Endothelial cell of umbilical vein (primary cell): Measurements from ENCODE around the gene AKR1C2. TPM values are rescaled to one million over a fixed set of nuclear protein-coding genes. Genes with fewer than 3 reads are reported as not detected.

Source experiments
- BruUV-seq: library from RNA; stranded (reverse); fragments of 400-500 nt; replicated peaks from 2 replicates; lab custom pipeline; 2021; lab: Mats Ljungman, UMichigan
- CTCF ChIA-PET: fragments of 300-600, 350-600 bp; sonication (Branson Sonifier 250); formaldehyde crosslinking; loops from one replicate; lab custom pipeline; 2021; ENCODE audit warnings: antibody characterized with exemption, inconsistent platforms; lab: Charles Lee
- POLR2A ChIA-PET: fragments of 300-600, 350-600 bp; sonication (Branson Sonifier 250); formaldehyde crosslinking; loops from one replicate; lab custom pipeline; 2021; ENCODE audit warnings: antibody characterized with exemption, inconsistent platforms; lab: Charles Lee
- DNase-seq: peaks from one replicate; pipeline ENCODE4 v3.0.0-alpha.2; 2011; ENCODE audit warnings: low read depth, low spot score
- FAIRE-seq: peaks from 2 replicates; lab custom pipeline; 2011; peaks lifted over from hg19 to GRCh38; lab: Jason Lieb, UNC
- H2AFZ ChIP-seq: 2 replicates; pipeline ENCODE4 v1.6.0; 2012; ENCODE audit warnings: low read depth, low read length, control low read depth, inconsistent platforms
- H3K27ac ChIP-seq: 2 replicates; pipeline ENCODE4 v1.5.1; 2011; ENCODE audit warnings: low read depth, mild to moderate bottlenecking, control low read depth, low read length, moderate library complexity; ENCODE audit not compliant: insufficient read depth
- H3K27me3 ChIP-seq, 2 experiments: 2 replicates each; pipeline versions ENCODE4 v1.6.0 to v1.6.1; 2011; ENCODE audit warnings: low read length in 2 of 2, mixed read lengths in 1 of 2; ENCODE audit not compliant: control insufficient read depth in 2 of 2, insufficient read depth in 2 of 2
- H3K36me3 ChIP-seq, 2 experiments: 2 replicates in 1 of 2; 3 replicates in 1 of 2; pipeline ENCODE4 v1.5.1; 2011; ENCODE audit warnings: low read length in 2 of 2, mild to moderate bottlenecking in 1 of 2, moderate library complexity in 1 of 2; ENCODE audit not compliant: control insufficient read depth in 2 of 2, insufficient read depth in 2 of 2; ENCODE audit errors: extremely low read depth in 1 of 2
- H3K4me1 ChIP-seq: 3 replicates; pipeline ENCODE4 v1.5.1; 2011; ENCODE audit warnings: mild to moderate bottlenecking, low read length; ENCODE audit not compliant: control insufficient read depth, insufficient read depth; ENCODE audit errors: extremely low read depth
- H3K4me2 ChIP-seq: 2 replicates; pipeline ENCODE4 v1.6.1; 2011; ENCODE audit warnings: low read length, control low read depth, mixed read lengths; ENCODE audit not compliant: insufficient read depth
- H3K4me3 ChIP-seq, 3 experiments: fragments of 200-600 bp in 1 of 3; sonication (generic), shearing (Covaris generic) in 1 of 3; replicated peaks in 1 of 3; 2 replicates each; pipeline ENCODE4 v1.5.1; 2011 to 2016; ENCODE audit warnings: control low read depth in 3 of 3, low read length in 3 of 3, mild to moderate bottlenecking in 2 of 3, inconsistent platforms in 1 of 3, low read depth in 1 of 3, moderate library complexity in 1 of 3; ENCODE audit not compliant: insufficient read depth in 1 of 3
- H3K79me2 ChIP-seq: 2 replicates; pipeline ENCODE4 v1.6.0; 2012; ENCODE audit warnings: low read length, inconsistent platforms; ENCODE audit not compliant: control insufficient read depth, insufficient read depth
- H3K9ac ChIP-seq: replicated peaks from 2 replicates; pipeline ENCODE3; 2011; ENCODE audit warnings: low read length, control low read depth; ENCODE audit not compliant: insufficient read depth; ENCODE audit errors: extremely low read depth
- H3K9me1 ChIP-seq: replicated peaks from 3 replicates; pipeline ENCODE4 v1.6.0; 2011; ENCODE audit warnings: mild to moderate bottlenecking, low read length; ENCODE audit not compliant: control insufficient read depth, insufficient read depth; ENCODE audit errors: extremely low read depth
- H3K9me3 ChIP-seq: replicated peaks from 2 replicates; pipeline ENCODE4 v1.5.1; 2012; ENCODE audit warnings: low read length, inconsistent platforms; ENCODE audit not compliant: control insufficient read depth, insufficient read depth
- H4K20me1 ChIP-seq: replicated peaks from 2 replicates; pipeline ENCODE3; 2011; ENCODE audit warnings: mild to moderate bottlenecking, low read length; ENCODE audit not compliant: control insufficient read depth, insufficient read depth; ENCODE audit errors: extremely low read depth
- CTCF ChIP-seq, 2 donors: IDR thresholded peaks; 1 replicate in 1 of 2; 2 replicates in 1 of 2; pipeline ENCODE4 v1.5.1; 2011; ENCODE audit warnings: low read length in 2 of 2, mild to moderate bottlenecking in 2 of 2, moderate library complexity in 2 of 2, control low read depth in 1 of 2, inconsistent platforms in 1 of 2, low read depth in 1 of 2; ENCODE audit not compliant: insufficient read depth in 1 of 2; ENCODE audit errors: extremely low read depth in 1 of 2
- EZH2 ChIP-seq: IDR thresholded peaks from 2 replicates; pipeline ENCODE4 v1.6.1; 2012; ENCODE audit warnings: borderline replicate concordance, low read depth, mild to moderate bottlenecking, moderate library complexity, low read length, inconsistent platforms; ENCODE audit not compliant: severe bottlenecking
- FOS ChIP-seq: IDR thresholded peaks from 2 replicates; pipeline ENCODE4 v1.6.1; 2011; ENCODE audit warnings: mild to moderate bottlenecking, low read length, moderate library complexity, borderline replicate concordance; ENCODE audit not compliant: insufficient read depth
- GATA2 ChIP-seq: IDR thresholded peaks from 2 replicates; pipeline ENCODE4 v1.7.0; 2011; ENCODE audit warnings: low read depth, mild to moderate bottlenecking, moderate library complexity, mixed read lengths, low read length; ENCODE audit not compliant: insufficient read length, insufficient read depth
- JUN ChIP-seq: IDR thresholded peaks from 2 replicates; pipeline ENCODE4 v1.6.1; 2011; ENCODE audit warnings: borderline replicate concordance, low read depth; ENCODE audit not compliant: insufficient read length, insufficient read depth
- MYC ChIP-seq: IDR thresholded peaks from one replicate; pipeline ENCODE4 v1.6.1; 2011; ENCODE audit warnings: mild to moderate bottlenecking, low read depth, low read length
- POLR2A ChIP-seq: IDR thresholded peaks from 2 replicates; pipeline ENCODE4 v1.6.1; 2012; ENCODE audit warnings: low read depth, mild to moderate bottlenecking, control low read depth, low read length
- POLR2AphosphoS5 ChIP-seq: IDR thresholded peaks from 2 replicates; pipeline ENCODE4 v1.6.1; 2012; ENCODE audit warnings: low read depth, mild to moderate bottlenecking, control low read depth, low read length, moderate library complexity; ENCODE audit not compliant: insufficient read depth
- dilution Hi-C: fragments of 300-500 bp; cut with MboI; formaldehyde crosslinking; loops from one replicate; pipeline ENCODE4 v1.15.0; 2019; ENCODE audit warnings: low sequenced_read_pairs; ENCODE audit not compliant: extremely low pct_ligation_motif_present
- intact Hi-C: fragments of 100-400 bp; cut with micrococcal nuclease; formaldehyde crosslinking; loops from one replicate; pipeline ENCODE4 v1.10.0; 2022
- polyA plus RNA-seq, 4 experiments: library from polyadenylated mRNA; depleted of rRNA in 3 of 4; stranded (reverse) in 3 of 4; unstranded in 1 of 4; fragments of >200 nt; gene quantifications; 2 replicates each; pipeline versions ENCODE4 v1.2.1 to v1.2.3, GENCODE V29; 2011 to 2012; ENCODE audit warnings: missing spikeins in 1 of 4
- total RNA-seq: library from RNA; stranded (reverse); gene quantifications from 2 replicates; pipeline ENCODE4 v1.2.3, GENCODE V29; 2021
- TF ChIP-seq, protein P1 (sequence below): IDR thresholded peaks from 2 replicates; pipeline ENCODE4 v1.6.1; 2011; ENCODE audit not compliant: insufficient read depth, insufficient read length

AKR1C2 gene
- total and polyA plus RNA-seq, 2 donors (not counting 3 experiments of a cell fraction or from before 2014, with no cell fraction given) = 0.84 to 1.7 TPM

DNA sequence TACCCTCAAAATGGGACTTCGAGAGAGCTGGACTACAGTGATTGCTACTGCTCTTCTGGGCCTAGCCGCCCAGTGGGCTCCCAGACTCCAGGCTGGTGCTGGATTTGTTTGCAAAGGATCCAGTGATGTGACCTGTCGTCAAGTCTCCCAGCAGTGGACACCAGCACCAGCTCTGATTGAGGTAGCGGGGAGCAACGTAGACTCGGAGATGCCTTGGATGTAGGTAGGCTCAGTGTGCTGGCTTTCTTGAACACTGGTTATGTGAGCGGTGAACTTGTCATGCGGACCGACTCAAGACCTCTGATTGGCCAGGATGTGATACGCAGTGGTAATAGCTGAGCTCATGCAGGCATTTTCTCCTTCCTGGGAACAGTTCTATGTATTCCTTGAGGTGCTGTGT lies 19.4 kb downstream of the AKR1C2 start:
- TF ChIP-seq POLR2A (no peak), JUN (no peak), GATA2 (no peak), CTCF (IDR thresholded peaks at IDR 0.05; ENCODE audit: extremely low read depth in 1 of 2, insufficient read depth in 1 of 2, low read depth in 1 of 2, low read length in 2 of 2) (no peak), POLR2AphosphoS5 (no peak), MYC (no peak), FOS (no peak), EZH2 (no peak)
- TF ChIP-seq, protein P1, sequence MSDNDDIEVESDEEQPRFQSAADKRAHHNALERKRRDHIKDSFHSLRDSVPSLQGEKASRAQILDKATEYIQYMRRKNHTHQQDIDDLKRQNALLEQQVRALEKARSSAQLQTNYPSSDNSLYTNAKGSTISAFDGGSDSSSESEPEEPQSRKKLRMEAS = no peak
- H3K79me2 ChIP-seq = no peaks in the 10 kb centered on the region
- no peak overlapping the region for H3K4me3 ChIP-seq
- DNase-seq = no peak
- H3K9me3 ChIP-seq = no peaks in the 10 kb centered on the region
- ChIA-PET CTCF (interaction anchor here (2.9 to 4.9 kb wide), 2 partner anchors 134 to 169 kb away, joined by 13 to 136 read pairs; no protein-coding TSS in a partner anchor), POLR2A (no interaction called here)
- no peak for FAIRE-seq
- H3K4me1 ChIP-seq = peaks cover 3% of the 10 kb centered on the region
- BruUV-seq = no TSS peak
- H3K27me3 ChIP-seq = peaks cover 0 to 3% of the 10 kb centered on the region in 2 experiments
- H3K4me2 ChIP-seq = no peak overlapping the region
- no peaks in the 10 kb centered on the region for H3K36me3 ChIP-seq
- no peak overlapping the region for H2AFZ ChIP-seq
- no peaks in the 10 kb centered on the region for H4K20me1 ChIP-seq
- intact Hi-C loops (no loop called here), dilution Hi-C loops (no loop called here)
- H3K9ac ChIP-seq = no peak overlapping the region
- no peak overlapping the region for H3K27ac ChIP-seq
- H3K9me1 ChIP-seq = no peaks in the 10 kb centered on the region
